Skeletal muscle satellite cell (primary cell): ENCODE data around the gene EIF5AL1.
"Not testable (repeated sequence)": the region's sequence is repeated elsewhere in the genome, so short reads cannot be mapped to it uniquely, and the experiment has no call there.

Experiments used
- H3K27me3 ChIP-seq: 2 replicates; pipeline ENCODE4 v1.7.0; 2013; ENCODE audit warnings: low read length; ENCODE audit not compliant: control insufficient read depth, insufficient read depth
- H3K36me3 ChIP-seq: 2 replicates; pipeline ENCODE4 v1.7.0; 2013; ENCODE audit warnings: mild to moderate bottlenecking, control low read depth, low read length; ENCODE audit not compliant: insufficient read depth
- H3K4me1 ChIP-seq: 2 replicates; pipeline ENCODE4 v1.7.0; 2013; ENCODE audit warnings: low read length; ENCODE audit not compliant: control insufficient read depth, insufficient read depth
- H3K4me2 ChIP-seq: 2 replicates; pipeline ENCODE4 v1.7.0; 2013; ENCODE audit warnings: mild to moderate bottlenecking, low read length
- H3K4me3 ChIP-seq: 2 replicates; pipeline ENCODE4 v1.7.0; 2013; ENCODE audit warnings: low read length
- H3K9ac ChIP-seq: 2 replicates; pipeline ENCODE4 v1.7.0; 2013; ENCODE audit warnings: mild to moderate bottlenecking, low read depth, low read length, moderate library complexity
- H3K9me3 ChIP-seq: replicated peaks from 2 replicates; pipeline ENCODE4 v1.7.0; 2013; ENCODE audit warnings: mild to moderate bottlenecking, control low read depth, low read length

The EIF5AL1 gene

GRCh38 chr10:79502561-79503309, 9.6 kb upstream of the EIF5AL1 start:
- Histone ChIP-seq H3K4me1 (no peaks in the 10 kb centered on the region), H3K9me3 (no peaks in the 10 kb centered on the region), H3K4me3 (no peak overlapping the region), H3K9ac (no peak overlapping the region), H3K27me3 (peaks cover 47% of the 10 kb centered on the region), H3K36me3 (no peaks in the 10 kb centered on the region), H3K4me2 (no peak overlapping the region)

- not testable (repeated sequence) for H3K4me3 ChIP-seq, H3K9me3 ChIP-seq, H3K4me1 ChIP-seq, H3K4me2 ChIP-seq, H3K36me3 ChIP-seq, H3K9ac ChIP-seq
- peaks cover 43% of the 10 kb centered on the region for H3K27me3 ChIP-seq
Measured at GRCh38 chr10:79503787-79504186, 8.5 kb upstream of the EIF5AL1 start.

DNA sequence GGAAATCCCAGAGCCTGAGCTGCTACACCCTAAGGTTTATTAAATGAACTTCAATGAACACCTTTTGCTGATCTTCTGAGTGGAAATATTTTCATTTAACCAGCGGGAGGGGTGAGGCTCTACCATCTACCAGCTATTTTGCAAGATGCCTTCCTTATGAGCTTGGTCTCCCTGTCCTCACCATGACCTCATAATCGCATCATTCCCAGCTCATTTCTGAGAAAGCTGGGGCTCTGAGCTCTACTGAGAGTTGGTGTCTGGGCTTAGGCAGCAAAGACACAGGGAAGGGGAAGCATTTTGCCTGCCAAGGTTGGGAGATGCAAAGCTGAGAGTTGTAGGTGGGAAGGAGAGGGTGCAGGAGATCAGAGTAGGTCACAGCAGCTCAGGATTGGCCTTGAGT, 7.8 kb upstream of the EIF5AL1 start:
- H3K4me1 ChIP-seq, H3K4me2 ChIP-seq, H3K9me3 ChIP-seq, H3K9ac ChIP-seq, H3K36me3 ChIP-seq, H3K4me3 ChIP-seq: not testable (repeated sequence)
- H3K27me3 ChIP-seq, result peaks cover 43% of the 10 kb centered on the region

GRCh38 chr10:79505328-79505727, 7.0 kb upstream of the EIF5AL1 start:
- H3K9me3 ChIP-seq, H3K9ac ChIP-seq, H3K36me3 ChIP-seq, H3K4me1 ChIP-seq, H3K4me2 ChIP-seq, H3K4me3 ChIP-seq: not testable (repeated sequence)
- H3K27me3 ChIP-seq, result peaks cover 43% of the 10 kb centered on the region

DNA sequence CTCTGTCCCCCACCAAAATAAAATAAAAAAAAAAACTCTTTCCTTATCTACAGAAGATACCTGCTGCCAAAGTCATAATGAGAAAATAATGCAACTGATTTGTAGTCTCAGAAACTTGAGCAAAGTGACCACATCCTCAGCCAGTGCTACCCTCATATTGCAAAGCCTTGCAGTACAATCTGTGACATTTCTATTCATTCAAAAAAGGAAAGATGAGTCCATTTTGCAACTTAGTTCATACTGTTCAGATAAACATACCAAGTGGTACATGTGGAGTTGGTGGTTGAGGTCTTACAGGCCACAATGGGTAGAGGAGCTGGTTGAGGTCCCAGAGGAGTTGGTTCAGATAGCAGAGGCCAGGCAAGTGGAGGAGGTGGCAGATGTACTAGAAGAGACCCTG, 6.5 kb upstream of the EIF5AL1 start:
- peaks cover 43% of the 10 kb centered on the region for H3K27me3 ChIP-seq
- H3K9me3 ChIP-seq, result no peaks in the 10 kb centered on the region
- H3K36me3 ChIP-seq, result no peaks in the 10 kb centered on the region
- H3K9ac ChIP-seq, result no peak overlapping the region
- no peaks in the 10 kb centered on the region for H3K4me1 ChIP-seq
- H3K4me2 ChIP-seq, result no peak overlapping the region
- no peak overlapping the region for H3K4me3 ChIP-seq

DNA sequence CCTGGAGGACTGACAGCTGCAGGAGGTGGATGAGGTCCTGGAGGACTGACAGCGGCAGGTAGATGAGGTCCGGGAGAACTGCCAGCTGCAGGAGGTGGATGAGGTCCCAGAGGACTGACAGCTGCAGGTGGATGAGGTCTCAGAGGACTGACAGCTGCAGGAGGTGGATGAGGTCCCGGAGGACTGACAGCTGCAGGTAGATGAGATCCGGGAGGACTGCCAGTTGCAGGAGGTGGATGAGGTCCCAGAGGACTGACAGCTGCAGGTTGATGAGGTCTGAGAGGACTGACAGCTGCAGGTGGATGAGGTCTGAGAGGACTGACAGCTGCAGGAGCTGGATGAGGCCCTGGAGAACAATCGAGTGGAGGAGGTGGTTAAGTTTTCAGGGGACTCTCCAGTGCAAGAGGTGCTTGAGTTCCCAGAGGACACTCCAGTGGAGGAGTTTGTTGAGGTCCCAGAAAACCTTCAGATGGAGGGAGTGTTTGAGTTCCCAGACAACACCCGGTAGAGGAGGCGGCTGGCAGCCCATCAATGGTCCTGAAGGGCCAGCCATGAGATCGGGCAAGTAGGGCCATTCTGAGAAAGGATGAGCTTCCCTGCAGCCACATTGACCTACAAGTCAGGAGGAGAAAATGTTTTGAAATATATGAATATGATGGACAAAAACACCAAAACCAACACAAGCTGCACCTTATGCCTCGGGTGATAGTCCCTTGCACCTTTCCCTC, 4.7 kb upstream of the EIF5AL1 start:
- H3K9me3 ChIP-seq, result no peaks in the 10 kb centered on the region
- peaks cover 48% of the 10 kb centered on the region for H3K27me3 ChIP-seq
- no peak overlapping the region for H3K4me2 ChIP-seq
- H3K4me1 ChIP-seq, result no peaks in the 10 kb centered on the region
- H3K9ac ChIP-seq, result no peak overlapping the region
- H3K36me3 ChIP-seq, result no peaks in the 10 kb centered on the region
- no peak overlapping the region for H3K4me3 ChIP-seq

DNA sequence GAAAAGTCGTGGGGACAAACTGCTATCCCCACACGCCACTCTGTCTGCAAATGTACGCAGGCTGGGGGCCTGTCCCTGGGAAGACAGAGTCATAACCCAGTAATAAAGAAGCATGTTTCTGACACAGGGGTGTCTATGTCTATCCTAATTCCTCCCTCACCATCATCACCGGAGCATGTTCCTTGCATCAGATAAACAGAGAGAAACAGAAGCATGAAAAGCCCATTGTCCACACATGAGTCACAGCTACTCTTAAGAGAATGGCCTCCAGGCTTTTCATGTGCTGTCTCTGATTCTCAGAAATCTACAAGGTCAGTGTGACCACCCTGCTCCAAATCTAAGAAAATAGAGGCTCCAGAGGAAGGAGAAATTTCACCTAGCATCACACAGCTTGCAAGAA, 4.1 kb upstream of the EIF5AL1 start:
- H3K4me2 ChIP-seq, result not testable (repeated sequence)

DNA sequence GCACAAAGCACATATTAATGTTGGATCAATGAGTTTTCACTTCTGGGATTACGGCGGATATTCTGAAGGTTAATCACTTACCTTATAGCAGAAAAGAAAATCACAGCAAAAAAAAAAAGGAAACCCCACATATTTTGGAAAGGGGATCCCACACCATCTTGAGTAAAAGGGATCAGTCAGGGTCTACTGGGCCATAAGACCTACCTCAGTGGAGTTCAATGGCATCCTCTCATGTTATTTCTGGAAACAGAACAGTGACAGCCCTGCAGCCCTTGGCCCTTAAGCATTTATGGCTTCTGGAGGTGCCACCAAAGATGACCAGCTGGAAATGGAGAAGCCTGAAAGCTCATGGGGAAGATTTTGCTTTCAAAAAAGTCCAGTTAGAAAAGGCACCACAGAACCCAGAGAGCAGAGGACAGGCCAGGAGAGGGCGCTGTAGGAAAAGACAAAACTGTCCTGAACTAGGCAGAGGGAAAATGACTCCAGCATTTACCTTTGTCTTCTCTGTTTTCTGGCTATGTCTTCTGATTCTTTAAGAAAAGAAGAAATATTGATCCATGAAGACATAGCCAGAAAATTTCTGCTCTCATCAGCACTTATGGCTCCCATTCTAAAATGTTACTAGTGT, 2.9 kb upstream of the EIF5AL1 start:
- not testable (repeated sequence) for H3K4me1 ChIP-seq, H3K4me3 ChIP-seq, H3K9ac ChIP-seq, H3K36me3 ChIP-seq, H3K9me3 ChIP-seq, H3K4me2 ChIP-seq
- H3K27me3 ChIP-seq, result peaks cover 40% of the 10 kb centered on the region

More for the DNA sequence above, 4.1 kb upstream of the EIF5AL1 start:
- H3K9ac ChIP-seq, H3K4me1 ChIP-seq, H3K9me3 ChIP-seq, H3K4me3 ChIP-seq, H3K36me3 ChIP-seq: not testable (repeated sequence)
- H3K27me3 ChIP-seq, result peaks cover 42% of the 10 kb centered on the region

DNA sequence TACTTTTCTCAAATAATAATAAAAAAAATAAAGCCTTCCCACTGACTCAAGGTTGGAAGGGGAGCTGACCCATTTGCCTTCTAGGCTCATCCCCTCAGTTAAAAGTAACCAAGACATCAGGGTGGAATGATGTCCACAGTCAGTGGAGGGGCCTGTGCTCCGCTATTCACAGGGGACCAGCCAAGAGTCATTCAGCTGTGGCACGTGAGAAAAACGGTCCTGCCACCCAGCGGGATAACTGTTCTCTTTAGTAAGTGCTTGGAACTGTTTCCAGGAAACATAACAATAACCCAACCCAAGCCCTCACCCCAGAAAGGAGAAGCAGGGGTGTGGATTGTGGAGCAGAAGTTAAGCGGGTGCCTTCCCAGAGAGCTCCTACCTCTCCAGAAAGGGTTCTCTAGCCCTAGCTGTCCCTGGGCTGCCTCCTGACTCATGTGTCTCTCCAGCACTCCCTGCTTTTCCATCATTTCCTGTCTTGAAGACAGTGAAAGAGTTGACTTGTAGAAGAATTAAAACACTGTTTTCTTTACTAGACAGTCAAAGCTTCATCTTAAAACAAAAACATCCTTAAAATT, 2.3 kb upstream of the EIF5AL1 start:
- not testable (repeated sequence) for H3K9ac ChIP-seq, H3K4me3 ChIP-seq, H3K4me1 ChIP-seq, H3K36me3 ChIP-seq, H3K4me2 ChIP-seq, H3K9me3 ChIP-seq
- H3K27me3 ChIP-seq, result peaks cover 40% of the 10 kb centered on the region

DNA sequence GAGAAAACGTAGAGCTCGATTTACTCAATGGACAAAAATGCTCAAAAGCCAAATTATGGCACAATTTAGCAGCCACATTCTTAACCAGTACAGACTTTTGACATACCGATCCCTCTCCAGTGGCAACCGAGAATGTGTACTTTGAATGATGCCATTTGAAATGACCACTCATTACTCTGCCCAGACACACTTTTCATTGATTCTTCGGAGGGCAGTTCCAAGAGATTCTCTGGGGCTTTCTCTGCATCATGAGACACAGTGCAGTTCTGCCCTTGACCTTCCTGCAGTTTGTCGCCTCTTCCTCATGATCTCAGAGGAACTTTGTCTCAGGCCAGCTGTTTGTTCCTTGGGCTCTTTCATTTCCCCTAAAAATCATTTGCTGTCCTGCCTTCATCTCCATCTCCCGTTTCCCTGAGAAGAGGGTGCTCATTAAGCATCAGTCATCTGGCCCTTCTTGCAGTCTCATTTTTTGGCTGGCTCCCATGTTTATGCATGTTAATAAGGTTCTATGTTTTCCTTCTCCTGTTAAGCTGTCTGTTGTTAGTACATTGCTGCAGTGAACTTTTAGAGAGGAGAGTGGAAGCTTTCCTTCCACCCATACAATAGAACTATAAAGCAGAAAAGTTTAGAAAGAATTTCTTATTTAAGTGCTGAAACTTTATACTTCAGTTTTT, 4.3 kb downstream of the EIF5AL1 start:
- H3K4me2 ChIP-seq, H3K9me3 ChIP-seq, H3K9ac ChIP-seq, H3K4me3 ChIP-seq, H3K4me1 ChIP-seq, H3K36me3 ChIP-seq: not testable (repeated sequence)
- peaks cover 15% of the 10 kb centered on the region for H3K27me3 ChIP-seq

DNA sequence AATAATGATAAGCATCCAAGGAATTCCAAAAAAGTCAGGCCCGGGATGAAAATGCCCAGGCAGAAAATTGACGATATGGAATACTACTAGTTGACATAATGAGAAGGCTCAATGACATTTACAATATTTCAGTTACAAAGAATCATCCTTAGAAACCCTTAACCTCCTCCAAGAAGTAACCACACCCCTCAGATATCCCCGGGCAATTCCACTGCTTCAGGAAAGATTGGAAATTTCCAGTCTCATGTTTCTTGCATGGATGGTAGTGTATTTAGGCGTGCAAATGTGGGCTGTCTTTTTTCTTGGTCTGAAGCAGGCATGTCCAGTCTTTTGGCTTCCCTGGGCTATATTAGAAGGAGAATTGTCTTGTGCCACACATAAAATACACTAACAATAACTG, 5.2 kb downstream of the EIF5AL1 start:
- not testable (repeated sequence) for H3K4me3 ChIP-seq, H3K9ac ChIP-seq, H3K4me2 ChIP-seq, H3K4me1 ChIP-seq, H3K9me3 ChIP-seq, H3K36me3 ChIP-seq
- H3K27me3 ChIP-seq, result peaks cover 12% of the 10 kb centered on the region
